ENCODE measurements around the gene ENTREP1.

Gene ENTREP1

GRCh38 chr9:69333716-69334115, 8.7 kb downstream of the ENTREP1 start:
- H3K4me1 ChIP-seq (ENCODE audit: control extremely low read depth in 1 of 4, control insufficient read depth in 4 of 4, insufficient read depth in 4 of 4, low read length in 3 of 4), result no peaks in the 10 kb centered on the region
- CTCF ChIA-PET, result no interaction called here
- peaks cover 0 to 6% (median 3%) of the 10 kb centered on the region in 5 experiments for H3K27me3 ChIP-seq (replicated peaks in 2 of 5; ENCODE audit: control insufficient read depth in 4 of 5, insufficient read depth in 5 of 5, low read length in 4 of 5)
- POLR2A ChIA-PET, result no interaction called here
- no peak overlapping the region for H3K27ac ChIP-seq (ENCODE audit: insufficient read depth in 1 of 2, low read depth in 1 of 2, low read length in 2 of 2, poor library complexity in 1 of 2, severe bottlenecking in 2 of 2)
- H3K4me3 ChIP-seq (ENCODE audit: control insufficient read depth in 1 of 7, extremely low read depth in 1 of 7, insufficient read depth in 4 of 7, low read depth in 2 of 7, low read length in 6 of 7), result no peak overlapping the region
- H3K9me3 ChIP-seq (ENCODE audit: control extremely low read depth in 1 of 5, control insufficient read depth in 4 of 5, insufficient read depth in 2 of 5, low read depth in 1 of 5, low read length in 4 of 5), result no peaks in the 10 kb centered on the region
- no peak for DNase-seq
- 100% methylated on average over 1 of the region's 2 CpGs for WGBS (ENCODE audit: insufficient coverage)
- H3K36me3 ChIP-seq (ENCODE audit: control insufficient read depth in 4 of 4, insufficient read depth in 4 of 4, low read length in 3 of 4), result no peaks in the 10 kb centered on the region

GRCh38 chr9:69334317-69334716, 9.3 kb downstream of the ENTREP1 start:
- H3K4me3 ChIP-seq (ENCODE audit: control insufficient read depth in 1 of 7, extremely low read depth in 1 of 7, insufficient read depth in 4 of 7, low read depth in 2 of 7, low read length in 6 of 7), result no peak overlapping the region
- H3K36me3 ChIP-seq (ENCODE audit: control insufficient read depth in 4 of 4, insufficient read depth in 4 of 4, low read length in 3 of 4), result no peaks in the 10 kb centered on the region
- DNase-seq, result no peak
- ChIA-PET POLR2A (no interaction called here), CTCF (interaction anchor here (1.1 kb wide), 1 partner anchor 15 kb away, joined by 3 read pairs; no protein-coding TSS in a partner anchor)
- no peak overlapping the region for H3K27ac ChIP-seq (ENCODE audit: insufficient read depth in 1 of 2, low read depth in 1 of 2, low read length in 2 of 2, poor library complexity in 1 of 2, severe bottlenecking in 2 of 2)
- H3K9me3 ChIP-seq (ENCODE audit: control extremely low read depth in 1 of 5, control insufficient read depth in 4 of 5, insufficient read depth in 2 of 5, low read depth in 1 of 5, low read length in 4 of 5), result no peaks in the 10 kb centered on the region
- peaks cover 0 to 2% (median 0%) of the 10 kb centered on the region in 5 experiments for H3K27me3 ChIP-seq (replicated peaks in 2 of 5; ENCODE audit: control insufficient read depth in 4 of 5, insufficient read depth in 5 of 5, low read length in 4 of 5)
- H3K4me1 ChIP-seq (ENCODE audit: control extremely low read depth in 1 of 4, control insufficient read depth in 4 of 4, insufficient read depth in 4 of 4, low read length in 3 of 4), result no peaks in the 10 kb centered on the region

DNA sequence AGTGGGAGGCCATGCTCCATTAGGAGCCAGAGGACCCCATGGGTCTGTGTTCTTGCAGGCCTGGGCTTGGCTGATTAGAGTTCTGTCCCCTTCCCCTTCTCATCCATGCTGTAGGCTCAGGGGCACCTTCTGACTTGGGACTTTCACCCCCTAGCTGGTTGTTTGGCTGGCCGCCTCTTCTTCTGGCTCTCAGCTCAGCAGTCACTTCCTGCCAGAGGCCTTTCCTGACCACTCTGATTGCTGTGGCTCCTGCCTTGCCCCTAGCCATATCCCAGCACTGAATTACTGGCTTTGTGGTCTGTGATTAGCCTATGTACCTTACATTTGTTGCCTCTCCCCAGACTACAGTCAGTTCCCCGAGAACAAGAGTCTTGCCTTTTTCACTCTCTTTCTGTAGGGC, 14.6 kb downstream of the ENTREP1 start:
- Histone ChIP-seq H3K27ac (ENCODE audit: insufficient read depth in 1 of 2, low read depth in 1 of 2, low read length in 2 of 2, poor library complexity in 1 of 2, severe bottlenecking in 2 of 2) (no peak overlapping the region), H3K9me3 (ENCODE audit: control extremely low read depth in 1 of 5, control insufficient read depth in 4 of 5, insufficient read depth in 2 of 5, low read depth in 1 of 5, low read length in 4 of 5) (no peaks in the 10 kb centered on the region), H3K4me3 (ENCODE audit: control insufficient read depth in 1 of 7, extremely low read depth in 1 of 7, insufficient read depth in 4 of 7, low read depth in 2 of 7, low read length in 6 of 7) (no peak overlapping the region), H3K27me3 (replicated peaks in 2 of 5; ENCODE audit: control insufficient read depth in 4 of 5, insufficient read depth in 5 of 5, low read length in 4 of 5) (no peaks in the 10 kb centered on the region), H3K36me3 (ENCODE audit: control insufficient read depth in 4 of 4, insufficient read depth in 4 of 4, low read length in 3 of 4) (no peaks in the 10 kb centered on the region), H3K4me1 (ENCODE audit: control extremely low read depth in 1 of 4, control insufficient read depth in 4 of 4, insufficient read depth in 4 of 4, low read length in 3 of 4) (no peaks in the 10 kb centered on the region)
- 88% methylated on average over 1 of the region's 2 CpGs for WGBS (ENCODE audit: insufficient coverage)
- ChIA-PET CTCF (no interaction called here), POLR2A (no interaction called here)
- no peak for DNase-seq

- Histone ChIP-seq H3K9me3 (ENCODE audit: control extremely low read depth in 1 of 5, control insufficient read depth in 4 of 5, insufficient read depth in 2 of 5, low read depth in 1 of 5, low read length in 4 of 5) (no peaks in the 10 kb centered on the region), H3K27me3 (replicated peaks in 2 of 5; ENCODE audit: control insufficient read depth in 4 of 5, insufficient read depth in 5 of 5, low read length in 4 of 5) (no peaks in the 10 kb centered on the region), H3K4me3 (ENCODE audit: control insufficient read depth in 1 of 7, extremely low read depth in 1 of 7, insufficient read depth in 4 of 7, low read depth in 2 of 7, low read length in 6 of 7) (no peak overlapping the region), H3K36me3 (ENCODE audit: control insufficient read depth in 4 of 4, insufficient read depth in 4 of 4, low read length in 3 of 4) (no peaks in the 10 kb centered on the region), H3K4me1 (ENCODE audit: control extremely low read depth in 1 of 4, control insufficient read depth in 4 of 4, insufficient read depth in 4 of 4, low read length in 3 of 4) (no peaks in the 10 kb centered on the region), H3K27ac (ENCODE audit: insufficient read depth in 1 of 2, low read depth in 1 of 2, low read length in 2 of 2, poor library complexity in 1 of 2, severe bottlenecking in 2 of 2) (no peak overlapping the region)
- no peak for DNase-seq
- ChIA-PET CTCF (no interaction called here), POLR2A (no interaction called here)
- 0% methylated on average over 1 of the region's 3 CpGs for WGBS (ENCODE audit: insufficient coverage)
Observed at GRCh38 chr9:69340631-69341030, 15.6 kb downstream of the ENTREP1 start.

DNA sequence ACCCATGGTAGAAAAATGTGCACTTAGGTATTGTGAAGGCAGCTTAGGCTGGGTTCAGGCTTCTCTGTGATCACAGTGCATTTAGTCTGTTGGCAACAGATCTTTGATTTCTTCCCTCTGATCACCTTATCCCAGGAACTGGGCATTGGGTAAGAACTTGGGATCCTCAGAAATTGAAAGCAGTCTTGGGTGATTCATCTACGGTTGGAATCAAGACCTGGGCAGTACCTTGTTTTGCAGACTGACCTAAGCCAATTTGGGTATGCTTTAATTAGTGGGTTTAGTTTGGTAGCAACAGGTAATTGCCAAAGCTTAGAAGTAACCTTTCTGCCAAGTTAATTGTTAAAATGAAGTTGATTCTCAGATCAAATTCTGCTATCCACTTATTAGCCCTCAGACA, 17.8 kb downstream of the ENTREP1 start:
- Histone ChIP-seq H3K4me3 (ENCODE audit: control insufficient read depth in 1 of 7, extremely low read depth in 1 of 7, insufficient read depth in 4 of 7, low read depth in 2 of 7, low read length in 6 of 7) (no peak overlapping the region), H3K4me1 (ENCODE audit: control extremely low read depth in 1 of 4, control insufficient read depth in 4 of 4, insufficient read depth in 4 of 4, low read length in 3 of 4) (peaks cover 0 to 8% (median 3%) of the 10 kb centered on the region in 4 experiments), H3K27ac (ENCODE audit: insufficient read depth in 1 of 2, low read depth in 1 of 2, low read length in 2 of 2, poor library complexity in 1 of 2, severe bottlenecking in 2 of 2) (no peak overlapping the region), H3K9me3 (ENCODE audit: control extremely low read depth in 1 of 5, control insufficient read depth in 4 of 5, insufficient read depth in 2 of 5, low read depth in 1 of 5, low read length in 4 of 5) (no peaks in the 10 kb centered on the region), H3K27me3 (replicated peaks in 2 of 5; ENCODE audit: control insufficient read depth in 4 of 5, insufficient read depth in 5 of 5, low read length in 4 of 5) (no peaks in the 10 kb centered on the region), H3K36me3 (ENCODE audit: control insufficient read depth in 4 of 4, insufficient read depth in 4 of 4, low read length in 3 of 4) (no peaks in the 10 kb centered on the region)
- DNase-seq, result no peak
- ChIA-PET CTCF (interaction anchor here (1.4 kb wide), 1 partner anchor 79 kb away, joined by 3 read pairs; no protein-coding TSS in a partner anchor), POLR2A (no interaction called here)
- 100% methylated on average over 1 of the region's 1 CpG for WGBS (ENCODE audit: insufficient coverage)

DNA sequence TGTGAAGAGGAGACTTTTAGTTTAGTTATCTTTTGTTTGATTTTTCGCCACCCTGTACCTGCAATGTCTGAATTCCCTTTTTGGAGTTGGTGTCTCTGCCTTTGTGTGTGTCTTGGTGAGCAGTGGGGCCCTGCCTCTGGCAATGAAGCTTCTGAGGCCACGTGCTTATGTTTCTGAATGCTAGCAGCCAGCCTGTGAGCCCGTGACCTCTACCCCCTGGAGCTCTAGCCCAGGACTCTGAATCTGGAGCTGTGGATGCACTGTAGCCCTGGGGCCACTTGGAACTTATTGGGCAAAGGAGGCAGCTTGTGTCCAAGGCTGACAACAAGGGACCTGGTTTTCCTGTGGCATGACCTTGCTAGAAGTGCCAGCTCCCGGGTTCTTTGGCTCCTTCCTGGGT, 19.4 kb downstream of the ENTREP1 start:
- POLR2A ChIA-PET, result no interaction called here
- Histone ChIP-seq H3K27me3 (replicated peaks in 2 of 5; ENCODE audit: control insufficient read depth in 4 of 5, insufficient read depth in 5 of 5, low read length in 4 of 5) (no peaks in the 10 kb centered on the region), H3K4me3 (ENCODE audit: control insufficient read depth in 1 of 7, extremely low read depth in 1 of 7, insufficient read depth in 4 of 7, low read depth in 2 of 7, low read length in 6 of 7) (no peak overlapping the region), H3K36me3 (ENCODE audit: control insufficient read depth in 4 of 4, insufficient read depth in 4 of 4, low read length in 3 of 4) (no peaks in the 10 kb centered on the region), H3K9me3 (ENCODE audit: control extremely low read depth in 1 of 5, control insufficient read depth in 4 of 5, insufficient read depth in 2 of 5, low read depth in 1 of 5, low read length in 4 of 5) (no peaks in the 10 kb centered on the region), H3K27ac (ENCODE audit: insufficient read depth in 1 of 2, low read depth in 1 of 2, low read length in 2 of 2, poor library complexity in 1 of 2, severe bottlenecking in 2 of 2) (no peak overlapping the region), H3K4me1 (ENCODE audit: control extremely low read depth in 1 of 4, control insufficient read depth in 4 of 4, insufficient read depth in 4 of 4, low read length in 3 of 4) (peaks cover 0 to 8% (median 3%) of the 10 kb centered on the region in 4 experiments)
- DNase-seq, result no peak
- 96% methylated on average over 4 of the region's 4 CpGs for WGBS (ENCODE audit: insufficient coverage)
- CTCF ChIA-PET, result no interaction called here

GRCh38 chr9:69346596-69347390, 21.8 kb downstream of the ENTREP1 start:
- WGBS (ENCODE audit: insufficient coverage), result no CpG with 5 or more reads among the region's 6 CpGs
- POLR2A ChIA-PET, result no interaction called here

More at GRCh38 chr9:69346596-69347390, 21.8 kb downstream of the ENTREP1 start:
- CTCF ChIA-PET, result interaction anchor here (0.5 kb wide), 1 partner anchor 219 kb away, joined by 3 read pairs; no protein-coding TSS in a partner anchor
- no peak overlapping the region for H3K27ac ChIP-seq (ENCODE audit: insufficient read depth in 1 of 2, low read depth in 1 of 2, low read length in 2 of 2, poor library complexity in 1 of 2, severe bottlenecking in 2 of 2)
- no peaks in the 10 kb centered on the region for H3K27me3 ChIP-seq (replicated peaks in 2 of 5; ENCODE audit: control insufficient read depth in 4 of 5, insufficient read depth in 5 of 5, low read length in 4 of 5)
- H3K4me1 ChIP-seq (ENCODE audit: control extremely low read depth in 1 of 4, control insufficient read depth in 4 of 4, insufficient read depth in 4 of 4, low read length in 3 of 4), result peaks cover 0 to 8% (median 3%) of the 10 kb centered on the region in 4 experiments
- DNase-seq, result no peak
- no peaks in the 10 kb centered on the region for H3K9me3 ChIP-seq (ENCODE audit: control extremely low read depth in 1 of 5, control insufficient read depth in 4 of 5, insufficient read depth in 2 of 5, low read depth in 1 of 5, low read length in 4 of 5)
- no peaks in the 10 kb centered on the region for H3K36me3 ChIP-seq (ENCODE audit: control insufficient read depth in 4 of 4, insufficient read depth in 4 of 4, low read length in 3 of 4)
- H3K4me3 ChIP-seq (ENCODE audit: control insufficient read depth in 1 of 7, extremely low read depth in 1 of 7, insufficient read depth in 4 of 7, low read depth in 2 of 7, low read length in 6 of 7), result no peak overlapping the region
